ENCODE results near the gene NPLOC4.

NPLOC4 gene

DNA sequence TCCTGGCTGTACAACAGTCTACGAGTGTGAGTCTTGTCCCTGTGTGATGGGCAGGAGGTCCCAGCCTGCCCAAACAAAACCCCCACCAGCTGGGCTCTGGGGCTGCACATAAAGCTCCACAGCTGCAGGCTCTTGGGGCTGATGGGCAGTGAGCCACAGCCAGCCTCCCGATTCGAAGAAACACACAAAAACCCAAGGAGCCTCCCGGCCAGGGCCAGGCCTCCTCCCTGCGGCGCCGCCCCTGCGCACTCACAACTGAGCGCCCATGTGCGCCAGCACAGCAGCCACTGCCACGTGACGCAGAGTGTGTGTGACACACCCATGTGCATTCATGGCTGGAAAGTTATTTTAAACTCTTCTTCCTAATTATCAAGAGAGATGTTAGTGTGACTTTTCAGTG, 54.2 kb downstream of the NPLOC4 start:
- no peak for DNase-seq

DNA sequence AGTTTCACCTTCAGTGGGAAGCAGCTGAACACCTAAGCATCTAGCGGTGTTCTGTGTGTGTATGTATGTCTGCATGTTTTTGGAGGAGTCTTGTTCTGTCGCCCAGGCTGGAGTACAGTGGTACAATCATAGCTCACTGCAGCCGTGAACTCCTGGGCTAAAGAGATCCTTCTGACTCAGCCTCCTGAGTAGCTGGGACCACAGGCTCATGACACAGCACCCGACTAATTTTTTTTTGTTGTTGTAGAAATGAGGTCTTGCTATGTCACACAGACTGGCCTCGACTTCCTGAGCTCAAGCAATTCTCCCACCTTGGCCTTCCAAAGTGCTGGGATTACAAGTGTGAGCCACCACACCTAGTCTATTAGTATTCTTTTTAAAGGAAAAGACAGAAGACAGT, 54.6 kb downstream of the NPLOC4 start:
- DNase-seq, result no peak

GRCh38 chr17:81581758-81582157, 55.2 kb downstream of the NPLOC4 start:
- no peak for DNase-seq

- DNase-seq, result no peak
These were observed 56.4 kb downstream of the NPLOC4 start for GRCh38 chr17:81580481-81580880.

DNA sequence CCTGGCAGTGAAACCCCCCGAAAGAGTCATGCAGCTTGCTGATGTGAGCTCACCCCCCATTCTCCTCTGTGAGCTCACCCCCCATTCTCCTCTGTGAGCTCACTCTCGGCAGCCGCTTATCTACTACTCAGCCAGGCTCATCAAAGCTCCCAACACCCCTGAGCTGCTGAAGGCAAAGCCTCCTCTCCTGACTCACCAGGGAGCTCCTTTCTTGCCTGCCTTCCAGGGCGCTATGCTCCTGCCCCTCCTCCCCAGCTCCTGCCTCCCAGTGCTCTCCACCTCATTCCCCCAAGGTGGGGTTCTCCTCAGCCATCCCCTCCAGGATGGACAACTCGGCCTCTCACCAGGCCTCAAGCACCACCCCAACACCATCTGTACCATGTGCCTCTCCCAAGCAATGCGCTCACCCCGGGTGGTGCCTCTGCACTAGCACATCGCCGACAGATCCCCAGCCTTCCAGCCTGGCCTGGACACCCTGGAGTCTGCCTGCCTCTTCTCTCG, 57.0 kb downstream of the NPLOC4 start:
- no peak for DNase-seq

GRCh38 chr17:81579298-81579697, 57.6 kb downstream of the NPLOC4 start:
- no peak for DNase-seq

GRCh38 chr17:81578561-81579225, 58.2 kb downstream of the NPLOC4 start:
- DNase-seq, result no peak

DNA sequence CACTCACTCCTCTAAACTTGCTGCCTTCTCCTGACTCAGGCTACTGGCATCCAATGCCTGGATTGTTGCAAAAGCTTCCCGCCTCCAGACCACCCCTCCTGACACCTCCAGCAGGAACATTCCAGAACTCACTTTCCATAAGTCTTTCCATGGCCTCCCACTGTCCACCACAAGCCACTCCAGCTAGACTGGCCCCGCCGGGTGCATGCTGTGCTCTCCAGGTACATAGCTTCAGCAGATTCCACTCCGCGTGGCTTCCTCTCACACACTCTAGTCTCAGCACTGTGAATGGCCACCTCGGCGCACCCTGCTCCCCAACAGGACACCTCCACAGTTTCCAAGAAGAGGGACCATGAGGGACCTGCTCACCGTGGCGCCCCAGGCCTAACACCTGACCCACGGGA, 58.9 kb downstream of the NPLOC4 start:
- peak; percentile 89 for DNase-seq

DNA sequence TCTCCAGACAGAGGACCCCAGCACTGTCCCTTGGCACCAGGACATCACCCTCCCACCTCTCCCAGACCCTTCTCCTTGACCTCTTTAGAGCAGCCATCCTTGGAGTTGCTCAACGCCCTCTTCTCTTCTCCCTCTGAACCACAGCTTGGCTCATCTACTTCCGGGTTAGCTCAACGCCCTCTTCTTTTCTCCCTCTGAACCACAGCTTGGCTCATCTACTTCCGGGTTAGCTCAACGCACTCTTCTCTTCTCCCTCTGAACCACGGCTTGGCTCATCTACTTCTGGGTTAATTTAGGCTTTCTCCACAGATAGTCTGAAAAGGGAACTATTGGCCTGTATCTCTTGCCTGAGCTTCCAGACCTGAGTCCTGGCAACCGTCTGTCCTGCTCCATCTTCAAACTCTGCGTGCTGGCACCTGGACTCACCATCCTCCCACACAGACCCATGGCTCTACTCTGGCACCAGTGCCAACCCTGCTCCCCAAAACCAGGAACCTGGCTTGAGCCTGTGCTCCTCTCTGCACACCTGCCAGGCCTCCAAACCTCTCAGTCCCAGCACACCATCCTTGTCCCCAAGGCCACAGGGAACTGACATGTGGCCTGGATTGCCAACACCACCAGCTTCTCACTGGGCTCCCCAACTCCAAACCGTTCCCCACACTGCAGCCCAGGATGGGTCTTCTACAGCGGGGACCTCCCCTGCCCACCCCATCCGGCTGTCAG, 59.5 kb downstream of the NPLOC4 start:
- no peak for DNase-seq

DNA sequence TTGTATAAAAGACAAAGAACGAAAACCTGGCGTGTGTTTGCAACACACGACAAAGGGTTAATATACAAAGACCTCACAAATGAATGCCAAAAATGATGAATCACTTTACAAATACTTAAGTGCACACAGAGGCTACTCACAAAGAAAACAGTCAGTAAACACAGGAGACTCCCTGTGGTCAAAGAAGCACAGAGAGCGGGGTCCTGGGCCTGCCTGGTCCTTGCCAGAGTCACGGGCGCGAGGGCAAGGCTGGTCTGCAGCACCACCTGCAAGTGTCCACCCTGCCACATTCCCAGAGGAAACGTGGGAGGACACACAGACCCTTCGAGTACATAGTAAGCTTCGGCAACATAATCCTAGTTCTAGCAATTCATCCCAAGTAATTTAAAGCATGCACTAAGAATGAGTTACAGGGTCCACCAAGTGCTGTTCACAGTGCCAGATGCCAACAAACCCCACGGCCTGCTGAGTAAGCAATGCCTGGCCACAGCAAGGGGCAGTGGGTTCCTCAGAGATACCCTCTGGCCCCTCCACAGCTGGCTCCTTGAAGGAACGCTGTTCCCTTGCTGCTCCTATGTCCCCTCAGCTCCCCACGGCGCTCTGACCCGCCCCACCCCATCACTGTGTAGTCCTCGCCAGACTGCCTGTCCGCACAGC, 60.2 kb downstream of the NPLOC4 start:
- peak; percentile 67 for DNase-seq

DNA sequence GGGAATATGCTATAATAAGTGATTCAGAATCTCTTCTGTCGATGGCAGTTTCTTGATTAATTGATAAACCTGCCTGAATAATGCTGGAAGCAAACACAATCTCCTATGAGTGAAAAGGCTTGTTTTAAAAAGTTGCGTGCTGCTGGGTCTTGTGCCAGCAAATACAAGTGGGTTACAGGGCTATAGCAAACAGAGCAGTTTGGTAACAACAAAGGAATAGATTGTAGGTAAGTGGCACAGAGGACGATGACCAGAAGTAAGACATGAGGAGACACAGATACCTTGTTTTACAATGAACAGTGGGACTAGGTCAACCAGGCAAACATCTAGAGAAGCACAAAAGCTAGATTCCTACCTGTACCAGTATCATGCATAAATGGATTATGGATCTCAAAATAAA, 61.1 kb downstream of the NPLOC4 start:
- no peak for DNase-seq

GRCh38 chr17:81574643-81574956, 62.3 kb downstream of the NPLOC4 start:
- no peak for DNase-seq

DNA sequence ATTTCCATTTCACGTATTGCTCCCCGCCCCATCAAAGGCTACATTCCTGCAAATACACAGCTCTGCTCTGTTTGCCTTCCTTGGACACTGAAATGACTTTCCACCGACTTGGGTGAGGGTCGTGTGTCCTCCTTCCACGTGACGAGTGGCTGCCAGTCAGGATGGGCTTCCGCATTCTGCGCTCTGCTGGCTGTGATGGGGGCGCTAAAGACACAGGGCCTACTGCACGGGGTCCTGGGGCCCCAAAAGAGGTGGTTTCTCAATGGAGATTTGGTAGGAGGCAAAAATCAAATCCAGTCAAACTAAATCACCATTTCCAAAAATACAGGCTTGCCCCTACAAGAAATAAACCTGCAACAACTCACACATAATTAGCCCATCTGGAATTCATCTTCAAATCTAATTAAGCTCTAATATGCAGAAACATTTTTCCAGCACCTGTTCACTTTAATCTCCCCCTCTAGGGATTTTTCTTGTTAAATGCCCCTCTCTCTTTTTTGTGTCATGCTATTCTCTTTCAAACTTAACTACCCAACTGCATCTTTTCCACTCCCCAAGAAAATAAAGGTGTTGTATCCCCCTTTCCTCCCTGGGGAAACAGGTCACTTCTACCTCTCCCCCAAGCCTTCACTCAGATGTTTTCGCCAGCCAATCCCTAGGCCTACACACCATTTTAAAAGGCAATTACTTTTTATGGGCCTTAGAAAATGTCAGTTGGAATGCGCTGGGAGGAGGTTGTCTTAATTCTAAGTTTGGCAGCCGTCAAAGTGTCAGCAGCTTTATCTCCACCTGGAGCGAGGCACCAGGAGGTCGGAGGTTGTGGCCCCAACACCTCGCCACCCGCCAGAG, 62.9 kb downstream of the NPLOC4 start:
- peak; percentile 70 for DNase-seq

DNA sequence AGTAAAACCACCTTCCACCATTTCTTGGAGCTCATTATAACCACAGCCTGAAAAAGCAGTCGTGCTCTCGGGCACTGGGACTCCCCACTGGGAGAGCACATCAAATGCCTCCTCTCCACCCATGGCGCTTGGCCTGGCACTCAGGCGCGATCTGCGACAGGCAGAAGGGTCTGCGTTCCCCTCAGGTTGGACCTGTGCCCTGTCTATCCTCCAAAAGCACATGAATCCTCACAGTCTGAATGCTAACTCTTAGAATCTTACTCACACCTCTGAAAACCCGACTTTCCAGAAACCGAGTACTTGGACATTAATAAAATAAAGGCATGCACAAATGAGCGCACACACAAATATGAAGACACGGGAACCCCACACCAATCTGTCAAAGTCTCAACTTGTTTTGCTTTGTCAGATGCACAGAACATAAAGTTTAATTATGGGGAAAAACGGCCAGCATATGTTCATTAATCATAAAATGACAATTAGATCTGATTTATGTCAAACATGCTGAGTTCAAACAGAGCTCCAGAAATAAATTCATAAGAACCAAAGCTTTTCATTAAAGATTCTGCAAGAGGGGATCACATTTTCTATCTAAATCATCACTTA, 64.2 kb downstream of the NPLOC4 start:
- no peak for DNase-seq

DNA sequence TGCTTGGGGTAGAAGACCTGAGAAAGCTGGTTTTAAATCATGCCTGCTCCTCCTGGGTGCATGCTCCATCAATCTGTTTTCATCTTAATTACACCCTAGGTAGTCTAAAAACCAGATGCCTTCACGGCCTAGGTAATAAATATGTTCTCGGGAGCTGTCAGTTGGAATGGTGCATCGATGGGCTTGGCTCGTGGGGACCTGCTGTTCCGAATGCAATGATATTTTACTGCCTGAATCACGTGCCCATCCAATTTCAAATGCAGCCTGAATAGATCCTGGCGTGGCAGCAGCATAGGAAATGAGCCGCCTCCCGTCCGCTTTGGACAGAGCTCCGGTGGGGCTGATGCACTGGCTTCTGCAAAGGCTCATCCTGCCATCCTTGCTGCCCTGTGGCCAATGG, 65.9 kb downstream of the NPLOC4 start:
- DNase-seq, result no peak

- DNase-seq, result no peak
These were observed 66.9 kb downstream of the NPLOC4 start for GRCh38 chr17:81569986-81570514.

DNA sequence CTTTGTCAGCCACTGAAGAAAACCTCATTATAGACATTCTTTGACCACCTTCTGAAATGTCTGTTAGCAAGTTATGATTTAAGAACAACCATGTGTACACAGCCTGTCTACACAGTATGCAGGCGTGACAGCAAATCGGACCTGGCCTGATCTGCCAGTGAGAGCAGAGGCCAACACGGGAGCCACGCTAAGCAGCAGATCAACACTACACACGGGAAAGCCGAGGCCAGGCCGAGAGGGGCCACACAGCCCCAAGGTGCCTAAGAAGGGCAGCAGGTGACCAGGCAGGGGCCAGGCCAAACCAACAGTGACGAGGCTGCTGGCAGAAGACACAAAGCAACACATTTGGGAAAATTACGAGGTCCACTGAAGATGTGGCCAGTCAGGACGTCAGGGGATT, 68.5 kb downstream of the NPLOC4 start:
- no peak for DNase-seq

DNA sequence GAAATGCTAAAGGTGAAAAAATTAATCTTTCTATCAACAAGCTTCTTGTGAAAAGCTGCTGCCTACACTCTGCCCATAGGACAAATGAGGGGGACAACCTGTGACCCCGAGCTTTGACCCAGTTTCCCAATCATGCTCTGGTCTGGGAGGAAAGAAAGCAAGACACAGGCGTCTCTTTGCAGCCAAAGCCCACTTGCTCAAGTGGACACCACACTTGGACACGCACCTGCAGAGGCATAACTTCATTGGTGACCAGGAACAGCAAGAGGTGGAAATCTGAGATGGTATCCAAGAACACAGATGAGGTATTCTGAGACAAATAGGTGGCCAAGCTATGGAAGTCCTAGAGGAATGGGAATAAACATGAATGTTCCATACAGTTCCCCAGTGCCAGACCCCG, 69.7 kb downstream of the NPLOC4 start:
- no peak for DNase-seq

GRCh38 chr17:81566461-81567126, 70.3 kb downstream of the NPLOC4 start:
- DNase-seq, result peak; percentile 89

- no peak for DNase-seq
These were observed 71.7 kb downstream of the NPLOC4 start for GRCh38 chr17:81565231-81565630.

DNA sequence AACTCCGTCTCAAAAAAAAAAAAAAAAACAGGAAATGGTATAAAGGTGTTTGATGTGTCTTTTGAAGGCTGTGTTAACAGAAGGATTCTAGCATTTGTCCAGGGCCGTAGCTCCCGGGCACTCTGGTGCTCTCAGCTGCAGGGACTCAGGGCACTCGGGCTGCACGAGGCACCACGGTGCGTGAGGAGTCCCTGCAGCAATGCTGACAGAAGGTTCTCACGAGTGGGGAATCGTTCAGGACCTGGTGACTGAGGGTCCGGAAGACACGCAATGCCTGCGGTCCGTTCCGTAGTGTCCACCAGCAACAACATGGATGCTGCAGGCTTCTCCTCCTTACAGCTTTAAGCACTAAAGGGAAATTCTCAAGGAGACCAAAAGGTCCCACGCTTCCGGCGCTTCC, 72.1 kb downstream of the NPLOC4 start:
- no peak for DNase-seq
